Gastroesophageal sphincter (tissue), 4 donors: ENCODE results near the gene TNFAIP2. TPM values are rescaled to one million over a fixed set of nuclear protein-coding genes. Genes with fewer than 3 reads are reported as not detected.

Source experiments
- ATAC-seq: fragments of 150-250 bp; one replicate; pipeline ENCODE4 v1.9.1; 2016; ENCODE audit warnings: mild to moderate bottlenecking, moderate library complexity
- H3K27ac ChIP-seq, 4 donors: fragments of 200-600 bp; sonication (generic) in 3 of 4; 1 replicate in 3 of 4; 2 replicates in 1 of 4; pipeline ENCODE4 v1.5.1; 2016 to 2019
- H3K27me3 ChIP-seq: fragments of 200-600 bp; sonication (generic); one replicate; pipeline ENCODE4 v1.5.1; 2019
- H3K36me3 ChIP-seq, 2 donors: fragments of 200-600 bp; sonication (generic); one replicate each; pipeline ENCODE4 v1.5.1; 2019; ENCODE audit warnings: control low read depth in 1 of 2
- H3K4me1 ChIP-seq, 3 donors: fragments of 200-600 bp; sonication (generic); 1 replicate in 2 of 3; 2 replicates in 1 of 3; pipeline ENCODE4 v1.5.1; 2016 to 2019; ENCODE audit warnings: control low read depth in 2 of 3
- H3K4me3 ChIP-seq, 2 donors: fragments of 200-600 bp; sonication (generic); one replicate each; pipeline ENCODE4 v1.5.1; 2019; ENCODE audit warnings: mild to moderate bottlenecking in 1 of 2, moderate library complexity in 1 of 2
- H3K9me3 ChIP-seq, 3 donors: fragments of 200-600 bp; sonication (generic); one replicate each; pipeline ENCODE4 v1.5.1; 2017 to 2019; ENCODE audit warnings: control low read depth in 2 of 3
- EP300 ChIP-seq: sonication (generic); formaldehyde crosslinking; IDR thresholded peaks from one replicate; pipeline ENCODE4 v1.6.1; 2017; ENCODE audit warnings: antibody characterized with exemption, mild to moderate bottlenecking
- POLR2A ChIP-seq, 2 donors: fragments of 450-650 bp; IDR thresholded peaks; one replicate each; pipeline ENCODE4 v1.6.1; 2017; ENCODE audit warnings: antibody characterized with exemption in 2 of 2, mild to moderate bottlenecking in 2 of 2, moderate library complexity in 1 of 2
- POLR2AphosphoS5 ChIP-seq: sonication (generic); formaldehyde crosslinking; IDR thresholded peaks from one replicate; pipeline ENCODE4 v1.6.1; 2017; ENCODE audit warnings: antibody characterized with exemption
- WGBS, 2 donors: methylation state at CpG; one replicate each; pipeline ENCODE4 v1.1.5; 2018; ENCODE audit warnings: low coverage in 1 of 2; 5-methylcytosine and 5-hydroxymethylcytosine counted together
- total RNA-seq, 4 donors: library from RNA; depleted of rRNA; stranded (reverse); fragments of >200 nt; gene quantifications; one replicate each; pipeline ENCODE4 v1.1.0, GENCODE V29; 2016
- TF ChIP-seq, protein P1 (sequence below), 4 experiments: fragments of 200-600 bp in 2 of 4; fragments of 450-650 bp in 2 of 4; sonication (generic) in 1 of 4; IDR thresholded peaks; one replicate each; pipeline ENCODE4 v1.5.1; 2017 to 2019; ENCODE audit warnings: antibody characterized with exemption in 4 of 4, mild to moderate bottlenecking in 2 of 4, moderate library complexity in 2 of 4

TNFAIP2 gene
- total RNA-seq, 4 donors from 2014 or later: 51.6 to 61.9 (median 59.1) TPM

DNA sequence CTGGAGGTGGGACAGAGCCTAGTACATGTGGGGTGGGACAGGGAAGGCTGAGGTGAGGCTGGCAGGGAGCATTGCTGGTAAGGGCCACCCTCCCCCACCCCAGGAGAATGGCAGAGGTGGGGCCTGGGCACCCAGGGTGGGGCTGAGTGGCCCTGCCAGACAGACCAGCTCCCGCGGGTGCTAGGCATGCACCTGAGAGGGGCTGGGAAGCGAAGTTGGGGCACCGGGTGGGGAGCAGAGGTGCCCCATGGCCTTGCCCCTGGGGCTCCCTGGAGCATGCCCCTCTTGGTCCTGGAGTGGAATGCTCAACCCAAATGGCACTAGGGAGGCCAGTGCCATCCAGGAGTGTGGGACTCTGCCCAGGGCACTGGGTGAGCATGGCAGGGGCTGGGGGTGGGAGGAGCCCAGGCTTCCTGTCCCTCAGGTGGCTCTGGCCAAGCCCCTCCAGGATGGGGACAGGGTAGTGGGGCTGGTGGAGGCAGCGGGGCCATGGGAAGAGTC lies 1.3 kb downstream of the TNFAIP2 start:
- Histone ChIP-seq H3K9me3 (no peaks in the 10 kb centered on the region), H3K4me3 (peak overlapping the region in 1 of 2 donors; percentile 73), H3K27me3 (peaks cover 41% of the 10 kb centered on the region), H3K27ac (peak overlapping the region in 3 of 4 donors; percentile 9 to 91 (median 88)), H3K36me3 (peaks cover 0 to under 1% of the 10 kb centered on the region in 2 donors), H3K4me1 (peaks cover 0 to 92% (median 45%) of the 10 kb centered on the region in 3 donors)
- WGBS, 2 donors: 80% methylated on average over 1 of the region's 5 CpGs; no CpG with 5 or more reads in 1 of the 2 donors
- TF ChIP-seq, protein P1, sequence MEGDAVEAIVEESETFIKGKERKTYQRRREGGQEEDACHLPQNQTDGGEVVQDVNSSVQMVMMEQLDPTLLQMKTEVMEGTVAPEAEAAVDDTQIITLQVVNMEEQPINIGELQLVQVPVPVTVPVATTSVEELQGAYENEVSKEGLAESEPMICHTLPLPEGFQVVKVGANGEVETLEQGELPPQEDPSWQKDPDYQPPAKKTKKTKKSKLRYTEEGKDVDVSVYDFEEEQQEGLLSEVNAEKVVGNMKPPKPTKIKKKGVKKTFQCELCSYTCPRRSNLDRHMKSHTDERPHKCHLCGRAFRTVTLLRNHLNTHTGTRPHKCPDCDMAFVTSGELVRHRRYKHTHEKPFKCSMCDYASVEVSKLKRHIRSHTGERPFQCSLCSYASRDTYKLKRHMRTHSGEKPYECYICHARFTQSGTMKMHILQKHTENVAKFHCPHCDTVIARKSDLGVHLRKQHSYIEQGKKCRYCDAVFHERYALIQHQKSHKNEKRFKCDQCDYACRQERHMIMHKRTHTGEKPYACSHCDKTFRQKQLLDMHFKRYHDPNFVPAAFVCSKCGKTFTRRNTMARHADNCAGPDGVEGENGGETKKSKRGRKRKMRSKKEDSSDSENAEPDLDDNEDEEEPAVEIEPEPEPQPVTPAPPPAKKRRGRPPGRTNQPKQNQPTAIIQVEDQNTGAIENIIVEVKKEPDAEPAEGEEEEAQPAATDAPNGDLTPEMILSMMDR (IDR thresholded peaks at IDR 0.05): no peak
- TF ChIP-seq POLR2A (IDR thresholded peaks at IDR 0.05): no peak
- TF ChIP-seq EP300: no peak
- no peak for TF ChIP-seq POLR2AphosphoS5
- ATAC-seq: no peak

DNA sequence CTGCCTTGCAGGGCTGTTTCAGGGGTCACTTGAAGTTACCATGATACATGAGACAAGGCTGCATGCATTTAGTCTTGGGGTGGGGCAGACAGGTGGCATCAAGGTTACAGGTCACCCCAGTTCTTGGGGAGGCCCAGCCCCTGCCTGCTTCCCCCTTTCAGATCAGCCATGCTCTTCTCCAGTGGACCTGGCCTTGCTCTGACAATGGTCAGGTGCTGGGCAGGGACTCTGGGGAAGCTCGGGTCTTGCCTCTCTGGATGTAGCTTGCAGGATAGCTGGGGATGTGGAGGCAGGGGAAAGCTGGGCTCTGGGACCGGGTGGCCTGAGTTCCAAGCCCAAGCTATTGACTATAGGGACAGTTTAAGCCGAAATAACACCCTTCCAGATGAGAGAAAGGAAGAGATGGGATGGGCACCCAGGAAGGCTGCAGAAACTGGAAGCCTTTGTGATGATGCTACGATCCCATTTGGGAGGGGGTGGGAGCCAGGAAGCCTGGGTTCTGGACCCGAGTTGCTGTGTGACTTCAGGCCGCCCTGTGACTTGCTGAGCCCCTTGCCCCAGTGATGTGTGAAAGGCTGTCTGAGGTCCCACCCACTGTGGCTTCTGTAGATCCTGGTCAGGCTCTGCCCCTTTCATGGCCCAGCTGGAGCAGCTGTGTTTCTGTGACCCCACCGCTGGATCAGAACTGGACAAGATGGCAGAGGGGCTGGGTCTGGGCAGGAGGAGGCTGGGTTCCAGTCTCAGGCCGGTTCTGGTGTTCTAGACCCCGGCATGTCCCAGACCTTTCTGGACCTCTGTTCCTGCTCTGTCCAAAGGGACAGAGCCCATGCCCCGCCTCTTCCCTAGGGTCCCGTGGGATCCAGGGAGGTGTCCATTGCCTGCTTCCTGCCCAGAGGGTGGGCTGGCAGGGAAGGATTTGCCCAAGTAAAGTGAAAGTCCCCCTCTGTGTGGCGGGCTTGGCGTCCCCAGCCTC lies 2.1 kb downstream of the TNFAIP2 start:
- TF ChIP-seq, protein P1 (IDR thresholded peaks at IDR 0.05): no peak
- TF ChIP-seq EP300 (no peak), POLR2A (IDR thresholded peaks at IDR 0.05) (no peak), POLR2AphosphoS5 (no peak)
- Histone ChIP-seq H3K4me1 (peaks cover 0 to 98% (median 52%) of the 10 kb centered on the region in 3 donors), H3K4me3 (peak overlapping the region in 1 of 2 donors; percentile 73), H3K27me3 (peaks cover 41% of the 10 kb centered on the region), H3K36me3 (peaks cover 0 to 9% of the 10 kb centered on the region in 2 donors), H3K9me3 (no peaks in the 10 kb centered on the region), H3K27ac (peak overlapping the region in 3 of 4 donors; percentile 15 to 91 (median 88))
- WGBS, 2 donors: 80% methylated on average over 2 of the region's 13 CpGs; no CpG with 5 or more reads in 1 of the 2 donors
- ATAC-seq: no peak

DNA sequence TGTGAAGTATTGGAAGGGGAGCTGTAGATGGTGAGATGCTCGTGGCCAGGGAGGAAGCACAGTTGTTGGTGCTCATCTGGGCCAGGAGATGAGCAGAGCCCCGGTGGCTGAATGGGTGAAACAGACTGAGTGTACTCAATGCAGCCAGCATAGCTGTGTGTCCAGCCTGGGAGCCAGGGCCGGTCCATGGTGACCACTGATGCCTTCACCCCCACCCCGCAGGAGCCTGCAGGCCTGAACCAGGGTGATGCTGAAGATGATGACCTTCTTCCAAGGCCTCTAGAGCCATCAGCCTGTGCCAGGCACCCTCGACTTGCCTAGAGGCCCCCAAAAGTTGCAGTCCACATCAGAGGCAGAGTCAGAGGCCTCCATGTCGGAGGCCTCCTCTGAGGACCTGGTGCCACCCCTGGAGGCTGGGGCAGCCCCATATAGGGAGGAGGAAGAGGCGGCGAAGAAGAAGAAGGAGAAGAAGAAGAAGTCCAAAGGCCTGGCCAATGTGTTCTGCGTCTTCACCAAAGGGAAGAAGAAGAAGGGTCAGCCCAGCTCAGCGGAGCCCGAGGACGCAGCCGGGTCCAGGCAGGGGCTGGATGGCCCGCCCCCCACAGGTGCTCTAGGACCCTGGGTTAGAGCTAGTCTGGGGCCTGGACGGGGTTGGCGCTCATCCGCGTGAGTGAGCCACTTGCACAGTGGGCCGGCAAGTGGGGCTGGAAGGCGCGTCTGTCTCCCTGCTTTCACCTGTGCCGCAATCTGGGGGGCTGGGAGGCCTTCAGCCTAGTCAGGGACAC lies 3.0 kb downstream of the TNFAIP2 start:
- H3K4me1 ChIP-seq: peaks cover 0 to 98% (median 51%) of the 10 kb centered on the region in 3 donors
- H3K27ac ChIP-seq: peak overlapping the region in 3 of 4 donors; percentile 15 to 91 (median 60)
- peak overlapping the region in 1 of 2 donors; percentile 73 for H3K4me3 ChIP-seq
- no peaks in the 10 kb centered on the region for H3K9me3 ChIP-seq
- no peak for TF ChIP-seq POLR2A (IDR thresholded peaks at IDR 0.05)
- TF ChIP-seq POLR2AphosphoS5: no peak
- no peak for TF ChIP-seq EP300
- TF ChIP-seq, protein P1 (IDR thresholded peaks at IDR 0.05): no peak
- ATAC-seq: no peak
- H3K27me3 ChIP-seq: peaks cover 37% of the 10 kb centered on the region
- 75% methylated on average over 1 of the region's 22 CpGs; no CpG with 5 or more reads in 1 of the 2 donors for WGBS, 2 donors
- H3K36me3 ChIP-seq: peaks cover 0 to 18% of the 10 kb centered on the region in 2 donors

DNA sequence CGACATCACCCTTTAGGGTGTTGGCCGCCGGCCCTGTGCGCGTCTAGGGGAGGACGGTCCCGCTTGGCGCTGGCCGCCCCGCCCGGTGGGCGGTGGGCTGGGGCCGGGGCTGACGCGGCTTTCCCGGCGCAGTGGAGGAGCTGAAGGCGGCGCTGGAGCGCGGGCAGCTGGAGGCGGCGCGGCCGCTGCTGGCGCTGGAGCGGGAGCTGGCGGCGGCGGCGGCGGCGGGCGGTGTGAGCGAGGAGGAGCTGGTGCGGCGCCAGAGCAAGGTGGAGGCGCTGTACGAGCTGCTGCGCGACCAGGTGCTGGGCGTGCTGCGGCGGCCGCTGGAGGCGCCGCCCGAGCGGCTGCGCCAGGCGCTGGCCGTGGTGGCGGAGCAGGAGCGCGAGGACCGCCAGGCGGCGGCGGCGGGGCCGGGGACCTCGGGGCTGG lies 3.6 kb downstream of the TNFAIP2 start:
- peaks cover 0 to 24% of the 10 kb centered on the region in 2 donors for H3K36me3 ChIP-seq
- H3K27ac ChIP-seq: peak overlapping the region in 2 of 4 donors; percentile 60 to 91
- peak overlapping the region in 1 of 2 donors; percentile 73 for H3K4me3 ChIP-seq
- peaks cover 0 to 96% (median 49%) of the 10 kb centered on the region in 3 donors for H3K4me1 ChIP-seq
- WGBS, 2 donors: no CpG with 5 or more reads among the region's 62 CpGs
- no peak for TF ChIP-seq EP300
- TF ChIP-seq, protein P1 (IDR thresholded peaks at IDR 0.05): peak in 3 of 4 experiments; percentile 30 to 51 (median 31)
- TF ChIP-seq POLR2A (IDR thresholded peaks at IDR 0.05): no peak
- TF ChIP-seq POLR2AphosphoS5: no peak
- peak; percentile 14 for ATAC-seq
- H3K9me3 ChIP-seq: no peaks in the 10 kb centered on the region
- H3K27me3 ChIP-seq: peaks cover 31% of the 10 kb centered on the region
